Lower leg skin (tissue), 4 donors: ENCODE results near the gene USP27X. TPM values are rescaled to one million over a fixed set of nuclear protein-coding genes. Genes with fewer than 3 reads are reported as not detected.

Experiments
- DNase-seq, 2 donors: peaks; one replicate each; pipeline ENCODE4 v3.0.0-alpha.2; 2019; ENCODE audit warnings: low spot score in 2 of 2
- H3K4me3 ChIP-seq: fragments of 200-600 bp; sonication (generic); 2 replicates; pipeline ENCODE4 v1.5.1; 2017; ENCODE audit warnings: mild to moderate bottlenecking, low read depth; ENCODE audit not compliant: poor library complexity, severe bottlenecking
- POLR2A ChIP-seq, 2 donors: fragments of 450-650 bp; IDR thresholded peaks; one replicate each; pipeline ENCODE4 v1.6.1; 2016 to 2017; ENCODE audit warnings: antibody characterized with exemption in 2 of 2, mild to moderate bottlenecking in 1 of 2, moderate library complexity in 1 of 2
- WGBS, 2 donors: methylation state at CpG; one replicate each; pipeline ENCODE4 v1.1.5; 2018; 5-methylcytosine and 5-hydroxymethylcytosine counted together
- intact Hi-C: fragments of 100-400 bp; cut with DNase I; formaldehyde crosslinking; loops from one replicate; pipeline ENCODE4 v1.15.0; 2023; ENCODE audit warnings: low total_unique reads
- total RNA-seq, 4 donors: library from RNA; depleted of rRNA; stranded (reverse); fragments of >200 nt; gene quantifications; one replicate each; pipeline ENCODE4 v1.1.0, GENCODE V29; 2016
- TF ChIP-seq, protein P1 (sequence below), 3 donors: fragments of 450-650 bp; IDR thresholded peaks; one replicate each; pipeline ENCODE4 v1.5.1; 2016; ENCODE audit warnings: antibody characterized with exemption in 3 of 3, mild to moderate bottlenecking in 3 of 3, moderate library complexity in 2 of 3

The USP27X gene
- total RNA-seq, 4 donors from 2014 or later, result 2.8 to 3.7 (median 3.4) TPM

DNA sequence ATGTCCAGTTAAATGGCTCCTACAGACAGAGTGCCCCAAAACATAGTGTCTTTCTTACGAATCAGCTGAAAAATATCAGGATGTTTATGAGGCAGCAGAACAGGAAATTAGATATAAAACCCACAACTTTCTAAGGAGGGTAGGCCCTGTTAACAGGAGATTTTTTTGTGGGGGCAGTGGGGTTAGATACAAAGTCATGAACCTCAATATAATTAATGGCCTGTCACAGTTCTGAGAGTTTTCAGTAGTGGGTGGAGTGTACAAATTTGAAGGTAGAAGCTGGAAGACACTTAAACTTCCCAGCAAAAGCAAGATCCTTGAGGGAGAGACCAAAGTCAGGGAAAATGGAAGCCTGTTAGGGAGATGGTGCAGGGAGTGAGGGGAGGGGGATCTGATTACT lies 32.8 kb upstream of the USP27X start:
- H3K4me3 ChIP-seq, result no peak overlapping the region
- 71 to 72% methylated on average over 1 of the region's 1 CpG for WGBS, 2 donors
- TF ChIP-seq, protein P1, sequence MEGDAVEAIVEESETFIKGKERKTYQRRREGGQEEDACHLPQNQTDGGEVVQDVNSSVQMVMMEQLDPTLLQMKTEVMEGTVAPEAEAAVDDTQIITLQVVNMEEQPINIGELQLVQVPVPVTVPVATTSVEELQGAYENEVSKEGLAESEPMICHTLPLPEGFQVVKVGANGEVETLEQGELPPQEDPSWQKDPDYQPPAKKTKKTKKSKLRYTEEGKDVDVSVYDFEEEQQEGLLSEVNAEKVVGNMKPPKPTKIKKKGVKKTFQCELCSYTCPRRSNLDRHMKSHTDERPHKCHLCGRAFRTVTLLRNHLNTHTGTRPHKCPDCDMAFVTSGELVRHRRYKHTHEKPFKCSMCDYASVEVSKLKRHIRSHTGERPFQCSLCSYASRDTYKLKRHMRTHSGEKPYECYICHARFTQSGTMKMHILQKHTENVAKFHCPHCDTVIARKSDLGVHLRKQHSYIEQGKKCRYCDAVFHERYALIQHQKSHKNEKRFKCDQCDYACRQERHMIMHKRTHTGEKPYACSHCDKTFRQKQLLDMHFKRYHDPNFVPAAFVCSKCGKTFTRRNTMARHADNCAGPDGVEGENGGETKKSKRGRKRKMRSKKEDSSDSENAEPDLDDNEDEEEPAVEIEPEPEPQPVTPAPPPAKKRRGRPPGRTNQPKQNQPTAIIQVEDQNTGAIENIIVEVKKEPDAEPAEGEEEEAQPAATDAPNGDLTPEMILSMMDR (IDR thresholded peaks at IDR 0.05), result no peak
- TF ChIP-seq POLR2A (IDR thresholded peaks at IDR 0.05), result no peak
- DNase-seq, result no peak
- intact Hi-C loops, result no loop called here

DNA sequence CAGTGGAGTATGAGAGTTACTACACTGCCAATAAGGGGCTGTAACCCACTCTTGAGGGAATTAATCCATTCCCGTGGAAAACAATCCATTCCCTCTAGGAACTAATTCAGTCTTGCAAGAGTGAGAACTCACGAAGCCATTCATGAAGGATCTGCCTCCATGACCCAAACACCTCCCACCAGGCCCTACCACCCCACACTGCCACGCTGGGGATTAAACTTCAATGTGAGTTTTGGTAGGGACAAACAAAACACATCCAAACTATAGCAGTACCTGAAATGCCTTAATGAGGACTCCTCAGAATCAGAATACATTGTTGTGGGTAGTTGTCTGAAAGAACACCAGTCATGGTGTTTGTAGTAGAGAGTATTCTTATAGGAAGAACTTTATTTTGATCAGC lies 31.0 kb upstream of the USP27X start:
- no peak for DNase-seq
- WGBS, 2 donors, result 72 to 91% methylated on average over 3 of the region's 3 CpGs
- TF ChIP-seq, protein P1 (IDR thresholded peaks at IDR 0.05), result no peak
- TF ChIP-seq POLR2A (IDR thresholded peaks at IDR 0.05), result no peak
- intact Hi-C loops, result no loop called here
- H3K4me3 ChIP-seq, result no peak overlapping the region

DNA sequence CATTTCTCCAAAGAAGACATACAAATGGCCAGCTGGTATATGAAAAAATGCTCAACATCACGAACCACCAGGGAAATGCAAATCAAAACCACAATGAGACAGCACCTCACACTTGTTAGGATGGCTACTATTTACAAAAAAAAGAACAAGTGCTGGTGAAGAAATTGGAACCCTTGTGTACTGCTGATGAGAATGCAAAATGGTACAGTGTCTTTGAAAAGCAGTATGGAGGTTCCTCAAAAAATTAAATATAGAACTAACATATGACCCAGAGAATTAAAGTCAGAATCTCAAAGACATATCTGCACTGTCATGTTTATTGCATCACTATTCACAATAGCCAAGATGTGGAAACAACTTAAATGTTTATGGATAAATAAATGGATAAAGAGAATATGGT lies 29.3 kb upstream of the USP27X start:
- WGBS, 2 donors, result 39 to 52% methylated on average over 1 of the region's 1 CpG
- H3K4me3 ChIP-seq, result no peak overlapping the region
- intact Hi-C loops, result no loop called here
- no peak for DNase-seq
- no peak for TF ChIP-seq POLR2A (IDR thresholded peaks at IDR 0.05)
- TF ChIP-seq, protein P1 (IDR thresholded peaks at IDR 0.05), result no peak

DNA sequence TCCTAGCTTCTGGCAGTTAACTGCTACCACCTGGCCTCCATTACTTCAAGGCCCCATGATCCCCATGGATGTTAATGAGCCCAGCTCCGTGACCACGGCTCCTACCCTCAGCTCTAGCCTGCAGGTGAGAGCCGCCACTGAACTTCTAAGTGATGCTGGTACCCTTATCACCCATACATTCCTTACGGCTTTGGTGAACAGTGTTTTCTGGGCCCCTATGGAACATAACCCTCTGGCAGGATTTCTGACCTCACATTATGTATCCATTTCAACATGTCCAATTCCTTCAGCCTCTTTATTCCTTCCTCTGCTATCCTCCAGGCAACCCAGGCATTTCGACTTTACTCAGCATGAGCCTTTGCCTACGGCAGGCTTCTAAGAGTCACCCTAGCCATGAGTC lies 25.6 kb upstream of the USP27X start:
- no peak for DNase-seq
- TF ChIP-seq, protein P1 (IDR thresholded peaks at IDR 0.05), result no peak
- no peak for TF ChIP-seq POLR2A (IDR thresholded peaks at IDR 0.05)
- intact Hi-C loops, result no loop called here
- WGBS, 2 donors, result 77 to 93% methylated on average over 4 to 6 of the region's 6 CpGs
- no peak overlapping the region for H3K4me3 ChIP-seq

DNA sequence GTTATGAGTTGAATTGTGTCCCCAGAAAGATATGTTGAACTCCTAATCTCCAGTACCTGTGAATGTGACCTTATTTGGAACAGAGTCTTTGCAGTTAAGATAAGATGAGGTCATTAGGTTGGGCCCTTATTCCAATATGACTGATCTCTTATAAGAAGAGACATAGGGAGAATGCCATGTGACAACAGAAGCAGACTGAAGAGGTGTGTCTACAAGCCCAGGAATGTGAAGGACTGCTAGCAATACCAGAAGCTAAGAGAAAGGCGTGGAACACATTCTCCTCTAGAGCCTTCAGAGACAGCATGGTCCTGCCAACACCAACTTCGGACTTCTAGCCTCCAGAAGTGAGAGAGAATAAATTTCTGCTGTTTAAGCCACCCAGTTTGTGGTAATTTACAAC lies 22.5 kb upstream of the USP27X start:
- DNase-seq, result no peak
- H3K4me3 ChIP-seq, result no peak overlapping the region
- TF ChIP-seq, protein P1 (IDR thresholded peaks at IDR 0.05), result no peak
- TF ChIP-seq POLR2A (IDR thresholded peaks at IDR 0.05), result no peak
- 60 to 92% methylated on average over 2 of the region's 2 CpGs for WGBS, 2 donors
- intact Hi-C loops, result no loop called here

DNA sequence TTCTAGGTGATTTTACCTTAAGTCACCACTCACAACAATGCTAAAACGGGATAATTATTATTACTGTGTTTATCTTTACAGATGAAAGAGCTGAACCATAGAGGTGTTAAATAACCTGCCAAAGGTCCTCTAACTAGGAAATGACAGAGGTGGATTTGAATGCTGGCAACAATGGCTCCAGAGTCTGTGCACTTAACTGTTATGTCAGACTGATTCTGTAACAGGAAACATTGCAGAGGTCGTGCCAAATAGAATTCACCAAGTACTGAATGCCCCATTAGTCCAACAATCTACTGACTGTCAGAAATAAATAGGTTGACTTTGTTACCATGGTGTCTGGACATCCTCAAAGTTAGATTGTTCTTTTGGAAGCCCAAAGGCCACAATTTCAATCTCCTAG lies 20.9 kb upstream of the USP27X start:
- 56 to 68% methylated on average over 2 of the region's 2 CpGs for WGBS, 2 donors
- intact Hi-C loops, result no loop called here
- no peak for DNase-seq
- TF ChIP-seq, protein P1 (IDR thresholded peaks at IDR 0.05), result no peak
- no peak for TF ChIP-seq POLR2A (IDR thresholded peaks at IDR 0.05)
- no peak overlapping the region for H3K4me3 ChIP-seq
